H1 (cell line): Measurements from ENCODE around the gene SCNN1B. TPM values are rescaled to one million over a fixed set of nuclear protein-coding genes. Genes with fewer than 3 reads are reported as not detected.

Experiments used
- CTCF ChIA-PET: fragments of 300-600 bp; sonication (Branson Sonifier 250); formaldehyde crosslinking; loops from one replicate; lab custom pipeline; 2021; ENCODE audit not compliant: partially characterized antibody; lab: Charles Lee
- POLR2A ChIA-PET: fragments of 300-600 bp; sonication (Branson Sonifier 250); formaldehyde crosslinking; loops from one replicate; lab custom pipeline; 2021; ENCODE audit warnings: inconsistent platforms; ENCODE audit not compliant: partially characterized antibody; lab: Charles Lee
- DNase-seq, 2 experiments: peaks; one replicate each; pipeline versions ENCODE4 v3.0.0 to v3.0.0-alpha.2; 2010 to 2022; ENCODE audit warnings: low spot score in 2 of 2, low read depth in 1 of 2, mixed read lengths in 1 of 2
- FAIRE-seq: peaks from 2 replicates; lab custom pipeline; 2011; peaks lifted over from hg19 to GRCh38; lab: Jason Lieb, UNC
- H2AFZ ChIP-seq: 2 replicates; pipeline ENCODE4 v1.8.1; 2012; ENCODE audit warnings: low read length, inconsistent platforms
- H2AK5ac ChIP-seq: 2 replicates; pipeline ENCODE4 v1.6.1; 2013; ENCODE audit warnings: low read depth, low read length
- H2BK120ac ChIP-seq: replicated peaks from 2 replicates; pipeline ENCODE3; 2013; ENCODE audit warnings: low read depth, low read length, inconsistent platforms
- H2BK12ac ChIP-seq: 2 replicates; pipeline ENCODE4 v1.6.1; 2013; ENCODE audit warnings: low read depth, low read length
- H2BK15ac ChIP-seq: 2 replicates; pipeline ENCODE4 v1.6.1; 2013; ENCODE audit warnings: low read length
- H2BK20ac ChIP-seq: 2 replicates; pipeline ENCODE4 v1.6.1; 2013; ENCODE audit warnings: low read length
- H2BK5ac ChIP-seq: 2 replicates; pipeline ENCODE4 v1.6.1; 2013; ENCODE audit warnings: low read depth, low read length
- H3K14ac ChIP-seq: 2 replicates; pipeline ENCODE4 v1.6.1; 2013; ENCODE audit warnings: inconsistent platforms; ENCODE audit not compliant: insufficient read length
- H3K18ac ChIP-seq: 2 replicates; pipeline ENCODE4 v1.6.1; 2013; ENCODE audit warnings: low read length; ENCODE audit errors: extremely low read depth
- H3K23ac ChIP-seq: 2 replicates; pipeline ENCODE4 v1.6.1; 2013; ENCODE audit warnings: inconsistent platforms; ENCODE audit not compliant: insufficient read length
- H3K23me2 ChIP-seq: 2 replicates; pipeline ENCODE4 v1.6.1; 2013; ENCODE audit warnings: low read depth, low read length
- H3K27ac ChIP-seq: 2 replicates; pipeline ENCODE4 v1.6.1; 2011; ENCODE audit warnings: low read depth, low read length, inconsistent platforms
- H3K27me3 ChIP-seq, 4 experiments: replicated peaks in 1 of 4; 1 replicate in 1 of 4; 2 replicates in 3 of 4; pipeline versions ENCODE4 v1.6.1 to v1.8.1; 2011 to 2013; ENCODE audit warnings: low read length in 3 of 4, mild to moderate bottlenecking in 3 of 4, inconsistent platforms in 2 of 4, mixed read lengths in 2 of 4, moderate library complexity in 1 of 4; ENCODE audit not compliant: control insufficient read depth in 3 of 4, insufficient read depth in 3 of 4; ENCODE audit errors: extremely low read depth in 1 of 4
- H3K36me3 ChIP-seq, 4 experiments: 2 replicates each; pipeline versions ENCODE4 v1.6.1 to v1.8.1; 2011 to 2013; ENCODE audit warnings: mild to moderate bottlenecking in 4 of 4, low read length in 3 of 4, moderate library complexity in 2 of 4, control low read depth in 1 of 4, inconsistent platforms in 1 of 4; ENCODE audit not compliant: insufficient read depth in 4 of 4, control insufficient read depth in 2 of 4
- H3K4ac ChIP-seq: replicated peaks from 2 replicates; pipeline ENCODE3; 2013; ENCODE audit warnings: low read length, low read depth, mixed read lengths, inconsistent platforms; ENCODE audit not compliant: insufficient read length
- H3K4me1 ChIP-seq, 4 experiments: replicated peaks in 1 of 4; 1 replicate in 1 of 4; 2 replicates in 3 of 4; pipeline versions ENCODE4 v1.6.1 to v1.8.1; 2011 to 2013; ENCODE audit warnings: low read length in 3 of 4, inconsistent platforms in 2 of 4, mixed read lengths in 1 of 4; ENCODE audit not compliant: insufficient read depth in 4 of 4, control insufficient read depth in 3 of 4
- H3K4me2 ChIP-seq, 2 experiments: 2 replicates each; pipeline versions ENCODE4 v1.6.1 to v1.8.1; 2011 to 2013; ENCODE audit warnings: low read depth in 2 of 2, low read length in 2 of 2, control low read depth in 1 of 2, inconsistent platforms in 1 of 2, mild to moderate bottlenecking in 1 of 2; ENCODE audit not compliant: insufficient read depth in 1 of 2
- H3K4me3 ChIP-seq, 4 experiments: fragments of 200-600, 300-600 bp in 1 of 4; sonication (generic), shearing (Covaris generic), sonication (Bioruptor Twin) in 1 of 4; 2 replicates each; pipeline versions ENCODE4 v1.5.1 to v1.8.1; 2011 to 2016; ENCODE audit warnings: low read length in 4 of 4, low read depth in 3 of 4, control low read depth in 2 of 4, inconsistent platforms in 2 of 4, mild to moderate bottlenecking in 2 of 4, mixed read lengths in 1 of 4, moderate library complexity in 1 of 4; ENCODE audit not compliant: insufficient read depth in 2 of 4; ENCODE audit errors: extremely low read depth in 1 of 4
- H3K56ac ChIP-seq: replicated peaks from 2 replicates; pipeline ENCODE3; 2013; ENCODE audit warnings: low read depth, mild to moderate bottlenecking, mixed read lengths, low read length, inconsistent platforms; ENCODE audit not compliant: insufficient read length
- H3K79me1 ChIP-seq: 2 replicates; pipeline ENCODE4 v1.6.1; 2013; ENCODE audit warnings: low read depth, low read length, control low read depth
- H3K79me2 ChIP-seq, 2 experiments: 2 replicates each; pipeline versions ENCODE4 v1.6.1 to v1.8.1; 2012 to 2013; ENCODE audit warnings: low read length in 2 of 2, mild to moderate bottlenecking in 2 of 2, inconsistent platforms in 1 of 2; ENCODE audit not compliant: insufficient read depth in 2 of 2, control insufficient read depth in 1 of 2
- H3K9ac ChIP-seq, 4 experiments: replicated peaks in 1 of 4; 1 replicate in 1 of 4; 2 replicates in 3 of 4; pipeline versions ENCODE4 v1.6.1 to v1.8.1; 2011 to 2013; ENCODE audit warnings: low read depth in 3 of 4, low read length in 3 of 4, control low read depth in 2 of 4, mild to moderate bottlenecking in 2 of 4, moderate library complexity in 2 of 4, inconsistent platforms in 1 of 4; ENCODE audit errors: extremely low read depth in 1 of 4
- H3K9me3 ChIP-seq, 2 experiments: 2 replicates each; pipeline versions ENCODE4 v1.6.1 to v1.8.1; 2012 to 2013; ENCODE audit warnings: mild to moderate bottlenecking in 2 of 2, moderate library complexity in 2 of 2, control low read depth in 1 of 2, inconsistent platforms in 1 of 2, low read depth in 1 of 2, low read length in 1 of 2, mixed read lengths in 1 of 2; ENCODE audit not compliant: insufficient read depth in 2 of 2
- H4K20me1 ChIP-seq, 2 experiments: replicated peaks in 1 of 2; 2 replicates each; pipeline versions ENCODE3 to v1.8.1; 2011 to 2013; ENCODE audit warnings: inconsistent platforms in 2 of 2, low read length in 2 of 2, mild to moderate bottlenecking in 1 of 2; ENCODE audit not compliant: insufficient read depth in 2 of 2, control insufficient read depth in 1 of 2
- H4K5ac ChIP-seq: 2 replicates; pipeline ENCODE4 v1.6.1; 2013; ENCODE audit warnings: low read length, low read depth, mixed read lengths, inconsistent platforms; ENCODE audit not compliant: insufficient read length
- H4K8ac ChIP-seq: 2 replicates; pipeline ENCODE4 v1.8.0; 2013; ENCODE audit warnings: mild to moderate bottlenecking, moderate library complexity, low read length, inconsistent platforms; ENCODE audit not compliant: insufficient read depth; ENCODE audit errors: extremely low read depth
- H4K91ac ChIP-seq: replicated peaks from 2 replicates; pipeline ENCODE3; 2013; ENCODE audit warnings: low read length, mixed read lengths, inconsistent platforms; ENCODE audit not compliant: insufficient read length
- CHD2 ChIP-seq: IDR thresholded peaks from 2 replicates; pipeline ENCODE4 v1.6.1; 2012; ENCODE audit warnings: low read length, improper control_type of control experiment
- FOSL1 ChIP-seq: IDR thresholded peaks from 2 replicates; pipeline ENCODE4 v1.6.1; 2011; ENCODE audit warnings: mild to moderate bottlenecking, low read depth, low read length, moderate library complexity; ENCODE audit not compliant: insufficient read depth
- GABPA ChIP-seq: IDR thresholded peaks from 2 replicates; pipeline ENCODE4 v1.6.1; 2011; ENCODE audit warnings: mild to moderate bottlenecking, low read length, moderate library complexity, borderline replicate concordance; ENCODE audit not compliant: insufficient read depth
- HDAC2 ChIP-seq, 2 experiments: fragments of 300-600 bp in 1 of 2; sonication (generic) in 1 of 2; IDR thresholded peaks; 2 replicates each; pipeline ENCODE4 v1.6.1; 2011 to 2012; ENCODE audit warnings: low read depth in 2 of 2, low read length in 2 of 2, mild to moderate bottlenecking in 2 of 2, moderate library complexity in 2 of 2, borderline replicate concordance in 1 of 2, inconsistent platforms in 1 of 2
- POLR2AphosphoS5 ChIP-seq: IDR thresholded peaks from 2 replicates; pipeline ENCODE4 v1.6.1; 2011; ENCODE audit warnings: low read depth, low read length
- SIX5 ChIP-seq: IDR thresholded peaks from 2 replicates; pipeline ENCODE4 v1.6.1; 2011; ENCODE audit warnings: mild to moderate bottlenecking, low read depth, low read length
- TCF12 ChIP-seq: IDR thresholded peaks from 2 replicates; pipeline ENCODE4 v1.6.1; 2011; ENCODE audit warnings: low read depth, mild to moderate bottlenecking, low read length
- YY1 ChIP-seq: IDR thresholded peaks from 2 replicates; pipeline ENCODE4 v1.6.1; 2011; ENCODE audit warnings: low read depth, mild to moderate bottlenecking, low read length
- WGBS, 2 experiments: shearing (Covaris generic) in 1 of 2; methylation state at CpG; one replicate each; pipeline versions ENCODE4 v1.1.6 to v1.1.7; 2013 to 2015; ENCODE audit warnings: low lambda C conversion rate in 2 of 2, mixed read lengths in 2 of 2, inconsistent platforms in 1 of 2, low coverage in 1 of 2, missing lambda C conversion rate in 1 of 2; ENCODE audit not compliant: insufficient replicate concordance in 2 of 2, insufficient coverage in 1 of 2, insufficient read length in 1 of 2; ENCODE audit errors: extremely low coverage in 1 of 2, missing lambda C conversion rate in 1 of 2; 5-methylcytosine and 5-hydroxymethylcytosine counted together
- polyA plus RNA-seq, 7 experiments: library from polyadenylated mRNA; depleted of rRNA in 3 of 7; stranded (reverse) in 5 of 7; unstranded in 2 of 7; fragments of >200 nt in 5 of 7; fragments of 200-250 nt in 2 of 7; gene quantifications; 1 replicate in 5 of 7; 2 replicates in 1 of 7; 4 replicates in 1 of 7; pipeline versions ENCODE4 v1.2.1 to v1.2.3, GENCODE V29; 2011 to 2013; ENCODE audit warnings: missing spikeins in 2 of 7, mixed read lengths in 2 of 7
- total RNA-seq: library from RNA; stranded (reverse); fragmentation: NEBNext Ultra II Directional; extraction: Animal tissue kit (Norgen Biotek cat#: 25700); gene quantifications from 2 replicates; pipeline ENCODE4 v1.2.1, GENCODE V29; 2021

The SCNN1B gene
- total and polyA plus RNA-seq, 2 of the 8 experiments (the other 6 are each of a cell fraction or from before 2014, with no cell fraction given), result 0.20 to 0.95 TPM

DNA sequence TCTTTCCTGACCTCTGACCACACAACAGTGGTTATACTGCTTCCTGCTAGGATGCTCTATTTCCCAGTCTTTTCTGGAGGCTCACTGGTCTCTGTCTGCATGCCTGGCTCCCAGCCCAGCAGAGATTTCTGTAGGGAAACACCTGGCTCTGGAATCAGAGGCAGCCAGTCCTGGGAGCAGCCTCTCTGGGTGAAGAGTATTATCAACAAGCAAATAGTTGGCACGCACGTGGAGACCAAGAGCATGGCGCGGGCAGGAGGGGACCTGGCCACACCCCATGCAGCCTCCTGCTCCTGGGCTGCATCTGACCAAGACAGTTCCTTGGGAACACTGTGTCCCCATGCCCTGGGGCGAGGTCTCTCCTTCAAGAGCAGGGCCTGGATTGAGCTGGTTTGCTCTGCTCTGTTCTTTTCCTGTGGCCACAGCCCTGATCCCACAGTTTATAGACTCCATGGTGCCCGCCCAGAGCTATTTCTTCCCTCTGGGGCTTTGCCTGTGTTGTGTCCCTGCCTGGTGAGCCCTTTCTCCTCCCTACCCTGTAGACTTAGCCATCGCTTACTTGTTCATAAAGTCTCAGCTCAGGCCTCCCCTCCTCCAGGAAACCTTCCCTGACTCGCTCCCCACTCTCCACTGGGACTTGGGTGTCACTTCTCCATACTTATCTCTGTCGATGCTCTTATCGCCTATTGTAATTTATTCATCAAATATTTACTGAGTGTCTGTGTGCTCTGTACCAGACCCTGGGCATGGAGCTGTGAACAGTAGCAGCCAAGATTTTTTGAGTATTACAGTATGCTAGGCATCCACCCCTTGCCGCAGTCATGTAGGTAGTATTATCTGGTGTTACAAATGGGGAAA, 60.6 kb downstream of the SCNN1B start:
- no peak overlapping the region; the same call in 1 of the 2 replicates for H2BK15ac ChIP-seq
- H3K14ac ChIP-seq, result no peak overlapping the region
- H4K8ac ChIP-seq, result no peak overlapping the region
- POLR2A ChIA-PET, result interaction anchor here (1.2 kb wide), 1 partner anchor 14 kb away, joined by 4 read pairs; no protein-coding TSS in a partner anchor
- no peak overlapping the region for H2AK5ac ChIP-seq
- no peaks in the 10 kb centered on the region for H3K79me2 ChIP-seq
- H3K36me3 ChIP-seq, result no peaks in the 10 kb centered on the region
- no peak overlapping the region for H4K5ac ChIP-seq
- no peak overlapping the region for H3K56ac ChIP-seq
- H4K91ac ChIP-seq, result no peak overlapping the region
- CTCF ChIA-PET, result interaction anchor here (0.7 to 4.4 kb wide), 4 partner anchors 8 to 182 kb away, joined by 3 to 23 read pairs (median 4); no protein-coding TSS in a partner anchor
- no peaks in the 10 kb centered on the region for H3K79me1 ChIP-seq
- H2BK5ac ChIP-seq, result no peak overlapping the region
- H3K23me2 ChIP-seq, result no peaks in the 10 kb centered on the region
- no peak overlapping the region for H2BK20ac ChIP-seq
- FAIRE-seq (no peak), DNase-seq (no peak)
- H3K27me3 ChIP-seq, result no peaks in the 10 kb centered on the region
- no peak overlapping the region for H3K27ac ChIP-seq
- H2BK12ac ChIP-seq, result 0 out of 2 replicates have a peak overlapping the region, but pooled peaks have one; percentile 9
- H2AFZ ChIP-seq, result peak overlapping the region; percentile 87; the same call in 1 of the 2 replicates
- no peak overlapping the region for H3K23ac ChIP-seq
- no peak overlapping the region for H3K4ac ChIP-seq
- H3K9ac ChIP-seq, result no peak overlapping the region
- H3K4me3 ChIP-seq, result no peak overlapping the region
- H3K18ac ChIP-seq, result no peak overlapping the region
- H3K4me2 ChIP-seq, result no peak overlapping the region
- 0 out of 7 replicates have a peak, but pooled peaks cover 0 to 2% (median 0%) of the 10 kb centered on the region in 4 experiments for H3K4me1 ChIP-seq
- no peaks in the 10 kb centered on the region for H4K20me1 ChIP-seq
- H3K9me3 ChIP-seq, result no peaks in the 10 kb centered on the region
- WGBS, 2 experiments, result 83% methylated on average over 11 of the region's 11 CpGs; no CpG with 5 or more reads in 1 of the 2 experiments
- H2BK120ac ChIP-seq, result no peak overlapping the region
- TF ChIP-seq GABPA (no peak), POLR2AphosphoS5 (no peak), YY1 (no peak), CHD2 (no peak), HDAC2 (IDR thresholded peaks at IDR 0.05; ENCODE audit: borderline replicate concordance in 1 of 2, low read depth in 2 of 2, low read length in 2 of 2) (no peak), TCF12 (no peak), SIX5 (no peak), FOSL1 (no peak)
